Osteocyte (in vitro differentiated cells): Measurements from ENCODE around the gene ZNF462. TPM values are rescaled to one million over a fixed set of nuclear protein-coding genes. Genes with fewer than 3 reads are reported as not detected.

Experiments
- DNase-seq: peaks from one replicate; pipeline ENCODE4 v3.0.0; 2021; ENCODE audit warnings: mixed read lengths; ENCODE audit not compliant: unreplicated experiment; ENCODE audit errors: extremely low spot score
- H3K27ac Mint-ChIP-seq: one replicate; pipeline ENCODE4 v1.8.0; 2021; ENCODE audit warnings: mild to moderate bottlenecking, mixed read lengths; ENCODE audit not compliant: unreplicated experiment
- H3K27me3 Mint-ChIP-seq: one replicate; pipeline ENCODE4 v1.8.0; 2021; ENCODE audit warnings: mixed read lengths; ENCODE audit not compliant: unreplicated experiment
- H3K36me3 Mint-ChIP-seq: one replicate; pipeline ENCODE4 v1.8.0; 2021; ENCODE audit warnings: mixed read lengths; ENCODE audit not compliant: unreplicated experiment
- H3K4me1 Mint-ChIP-seq: one replicate; pipeline ENCODE4 v1.8.0; 2021; ENCODE audit warnings: mixed read lengths; ENCODE audit not compliant: unreplicated experiment
- H3K4me3 Mint-ChIP-seq: one replicate; pipeline ENCODE4 v1.8.0; 2021; ENCODE audit warnings: mild to moderate bottlenecking, moderate library complexity, mixed read lengths; ENCODE audit not compliant: unreplicated experiment
- H3K9me3 Mint-ChIP-seq: one replicate; pipeline ENCODE4 v1.8.0; 2021; ENCODE audit warnings: mixed read lengths; ENCODE audit not compliant: unreplicated experiment
- total RNA-seq: library from RNA; stranded (reverse); gene quantifications from 2 replicates; pipeline ENCODE4 v1.2.1, GENCODE V29; 2021
- TF ChIP-seq, protein P1 (sequence below): fragments of 200-600 bp; sonication (generic); IDR thresholded peaks from 2 replicates; pipeline ENCODE4 v1.5.0; 2021; ENCODE audit warnings: antibody characterized with exemption, mild to moderate bottlenecking, moderate library complexity

ZNF462 gene
- total RNA-seq, 1 donor from 2014 or later: 55.0 TPM

DNA sequence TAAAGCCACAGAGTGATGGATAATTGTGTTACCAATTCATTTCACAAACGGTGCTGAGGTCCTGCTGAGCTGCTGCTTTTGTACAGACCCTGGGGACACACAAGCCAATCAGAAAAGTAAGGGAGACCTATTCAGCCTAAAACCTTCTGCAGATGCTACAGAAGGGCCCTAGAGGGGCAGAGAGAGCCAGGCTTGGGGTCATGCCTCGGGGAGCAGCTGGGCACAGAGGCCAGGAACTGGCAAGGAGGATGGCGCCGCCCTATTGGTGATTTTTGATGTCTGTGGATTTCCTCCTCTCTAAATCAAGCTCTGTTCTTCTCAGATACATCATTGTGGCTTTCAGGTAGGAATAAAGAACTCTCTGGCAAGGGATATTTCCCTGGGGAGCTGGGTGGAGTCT, 181.9 kb downstream of the ZNF462 start:
- no peak overlapping the region for H3K27ac Mint-ChIP-seq
- DNase-seq: no peak
- H3K36me3 Mint-ChIP-seq: no peaks in the 10 kb centered on the region
- TF ChIP-seq, protein P1, sequence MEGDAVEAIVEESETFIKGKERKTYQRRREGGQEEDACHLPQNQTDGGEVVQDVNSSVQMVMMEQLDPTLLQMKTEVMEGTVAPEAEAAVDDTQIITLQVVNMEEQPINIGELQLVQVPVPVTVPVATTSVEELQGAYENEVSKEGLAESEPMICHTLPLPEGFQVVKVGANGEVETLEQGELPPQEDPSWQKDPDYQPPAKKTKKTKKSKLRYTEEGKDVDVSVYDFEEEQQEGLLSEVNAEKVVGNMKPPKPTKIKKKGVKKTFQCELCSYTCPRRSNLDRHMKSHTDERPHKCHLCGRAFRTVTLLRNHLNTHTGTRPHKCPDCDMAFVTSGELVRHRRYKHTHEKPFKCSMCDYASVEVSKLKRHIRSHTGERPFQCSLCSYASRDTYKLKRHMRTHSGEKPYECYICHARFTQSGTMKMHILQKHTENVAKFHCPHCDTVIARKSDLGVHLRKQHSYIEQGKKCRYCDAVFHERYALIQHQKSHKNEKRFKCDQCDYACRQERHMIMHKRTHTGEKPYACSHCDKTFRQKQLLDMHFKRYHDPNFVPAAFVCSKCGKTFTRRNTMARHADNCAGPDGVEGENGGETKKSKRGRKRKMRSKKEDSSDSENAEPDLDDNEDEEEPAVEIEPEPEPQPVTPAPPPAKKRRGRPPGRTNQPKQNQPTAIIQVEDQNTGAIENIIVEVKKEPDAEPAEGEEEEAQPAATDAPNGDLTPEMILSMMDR: no peak
- H3K27me3 Mint-ChIP-seq: no peaks in the 10 kb centered on the region
- H3K9me3 Mint-ChIP-seq: no peaks in the 10 kb centered on the region
- H3K4me3 Mint-ChIP-seq: no peak overlapping the region
- peaks cover 22% of the 10 kb centered on the region for H3K4me1 Mint-ChIP-seq

DNA sequence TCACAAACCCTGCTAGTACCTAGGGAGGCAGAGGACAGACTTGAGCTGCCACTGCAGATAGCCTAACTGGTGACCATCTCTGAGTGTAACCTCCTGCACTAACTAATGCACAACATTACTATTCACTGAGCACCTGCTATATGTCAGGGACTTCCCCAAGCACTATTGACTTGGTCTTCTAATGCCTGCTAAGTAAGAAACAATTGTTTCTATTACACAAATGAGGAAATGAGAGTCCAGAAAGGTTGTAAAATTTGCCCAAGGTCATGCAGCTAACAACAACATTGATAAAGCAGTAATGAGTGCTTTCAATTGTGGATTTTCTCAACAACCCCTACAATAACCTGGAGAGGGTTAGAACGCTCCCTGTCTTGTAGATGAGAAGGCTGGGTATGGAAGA, 183.7 kb downstream of the ZNF462 start:
- DNase-seq: no peak
- Mint-ChIP-seq H3K9me3 (no peaks in the 10 kb centered on the region), H3K27ac (no peak overlapping the region), H3K4me1 (peaks cover 22% of the 10 kb centered on the region), H3K27me3 (no peaks in the 10 kb centered on the region), H3K4me3 (no peak overlapping the region), H3K36me3 (no peaks in the 10 kb centered on the region)
- TF ChIP-seq, protein P1: no peak

DNA sequence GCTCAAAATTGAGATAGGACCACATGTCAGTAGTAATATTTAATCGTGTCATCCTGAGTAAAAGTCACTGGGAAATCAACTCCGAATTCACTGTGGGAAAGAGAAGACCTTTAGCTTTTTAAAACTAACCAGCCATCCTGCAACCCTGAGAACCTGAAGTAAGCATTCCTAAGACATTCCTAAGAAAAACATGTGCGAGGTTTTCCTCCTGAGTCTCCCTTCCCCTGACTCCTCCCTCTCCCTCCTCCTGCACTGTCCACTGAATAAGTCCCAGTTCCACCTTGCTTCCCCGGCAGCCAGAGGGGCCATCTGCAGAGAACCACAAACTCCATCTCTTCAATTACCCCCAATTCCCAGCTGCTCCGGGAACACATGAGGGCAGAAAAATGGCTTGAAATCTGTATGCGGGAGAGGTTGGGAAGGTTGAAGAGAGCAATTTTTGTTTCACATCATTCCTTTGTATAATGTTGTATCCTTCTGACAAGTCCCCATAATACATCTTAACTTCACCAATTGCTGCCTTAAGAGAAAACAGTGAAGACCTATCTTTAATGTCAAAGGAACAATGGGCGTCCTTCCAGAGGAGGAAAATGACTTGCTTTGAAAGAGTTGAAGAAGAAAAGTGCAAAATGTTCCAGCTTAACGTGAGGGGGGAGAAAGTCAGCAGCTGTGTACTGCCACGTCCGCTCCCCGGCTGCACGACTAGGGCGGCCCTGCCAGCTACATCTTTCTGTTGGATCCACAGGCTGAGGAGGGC, 186.3 kb downstream of the ZNF462 start:
- H3K27me3 Mint-ChIP-seq: no peaks in the 10 kb centered on the region
- no peaks in the 10 kb centered on the region for H3K9me3 Mint-ChIP-seq
- H3K36me3 Mint-ChIP-seq: no peaks in the 10 kb centered on the region
- TF ChIP-seq, protein P1: no peak
- DNase-seq: no peak
- no peak overlapping the region for H3K27ac Mint-ChIP-seq
- peaks cover 22% of the 10 kb centered on the region for H3K4me1 Mint-ChIP-seq
- no peak overlapping the region for H3K4me3 Mint-ChIP-seq

DNA sequence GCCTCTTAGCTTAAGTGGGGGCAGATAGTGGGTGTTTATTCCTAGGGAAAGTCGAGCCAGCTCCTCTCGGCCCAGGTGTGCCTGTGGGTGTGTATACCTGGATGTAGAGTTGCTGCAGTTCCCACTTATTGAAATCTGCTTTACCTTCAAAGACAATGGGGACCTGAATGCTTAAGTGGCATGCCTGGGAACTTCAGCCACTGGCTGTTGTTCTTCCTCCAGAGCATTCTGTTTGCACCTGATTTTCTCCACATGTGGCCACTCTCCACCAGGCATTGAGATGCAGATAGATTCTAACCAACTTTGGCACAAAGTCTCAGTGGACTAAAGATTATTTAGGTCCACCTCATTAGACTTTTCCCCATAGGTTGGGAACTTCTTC, 186.8 kb downstream of the ZNF462 start:
- Mint-ChIP-seq H3K36me3 (no peaks in the 10 kb centered on the region), H3K4me1 (peaks cover 22% of the 10 kb centered on the region), H3K27me3 (no peaks in the 10 kb centered on the region), H3K9me3 (no peaks in the 10 kb centered on the region), H3K4me3 (no peak overlapping the region), H3K27ac (no peak overlapping the region)
- TF ChIP-seq, protein P1: no peak
- DNase-seq: no peak

DNA sequence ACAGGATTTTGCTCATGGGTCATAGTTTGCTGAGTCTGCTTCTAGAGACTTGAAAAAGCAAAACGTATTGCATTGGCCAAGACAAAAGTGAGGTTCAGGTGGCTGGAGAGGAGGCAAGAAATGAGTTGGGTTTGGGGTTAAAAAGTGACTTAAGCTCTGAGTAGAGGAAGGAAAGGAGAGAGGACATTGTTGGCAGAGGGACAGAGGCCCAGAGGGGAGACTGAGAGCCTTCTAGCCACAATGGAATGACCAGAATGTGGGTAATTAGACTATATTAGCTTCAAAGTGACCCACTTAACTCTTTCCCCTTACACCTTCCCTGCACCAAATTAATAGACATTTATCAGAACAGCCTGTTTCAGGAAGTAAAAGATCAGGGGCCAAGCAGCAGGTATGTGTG, 188.4 kb downstream of the ZNF462 start:
- H3K9me3 Mint-ChIP-seq: no peaks in the 10 kb centered on the region
- peaks cover 22% of the 10 kb centered on the region for H3K4me1 Mint-ChIP-seq
- DNase-seq: no peak
- H3K36me3 Mint-ChIP-seq: no peaks in the 10 kb centered on the region
- no peaks in the 10 kb centered on the region for H3K27me3 Mint-ChIP-seq
- H3K27ac Mint-ChIP-seq: no peak overlapping the region
- H3K4me3 Mint-ChIP-seq: no peak overlapping the region
- TF ChIP-seq, protein P1: no peak
